ENCODE results near the gene SRRM2.

SRRM2 gene

DNA sequence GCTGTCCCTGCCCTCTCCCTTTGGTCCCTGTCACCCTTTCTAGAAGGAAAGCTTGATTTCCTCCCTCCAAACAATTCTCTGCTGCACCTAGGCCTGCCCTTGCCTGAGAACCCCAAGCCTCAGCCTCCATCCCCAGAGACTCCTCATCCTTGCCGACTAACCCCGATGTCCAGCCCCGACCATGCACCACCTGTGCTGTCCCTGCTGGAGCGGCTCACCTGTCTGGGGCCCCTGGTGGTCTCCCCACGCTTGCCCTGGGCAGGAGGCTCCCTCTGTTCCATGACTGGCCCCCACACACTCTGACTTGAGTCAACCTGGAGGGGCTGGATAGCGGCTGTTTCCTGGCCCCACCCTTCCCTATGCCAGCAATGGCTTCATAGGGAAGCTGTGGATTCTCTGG, 12.0 kb upstream of the SRRM2 start:
- no peak for DNase-seq

DNA sequence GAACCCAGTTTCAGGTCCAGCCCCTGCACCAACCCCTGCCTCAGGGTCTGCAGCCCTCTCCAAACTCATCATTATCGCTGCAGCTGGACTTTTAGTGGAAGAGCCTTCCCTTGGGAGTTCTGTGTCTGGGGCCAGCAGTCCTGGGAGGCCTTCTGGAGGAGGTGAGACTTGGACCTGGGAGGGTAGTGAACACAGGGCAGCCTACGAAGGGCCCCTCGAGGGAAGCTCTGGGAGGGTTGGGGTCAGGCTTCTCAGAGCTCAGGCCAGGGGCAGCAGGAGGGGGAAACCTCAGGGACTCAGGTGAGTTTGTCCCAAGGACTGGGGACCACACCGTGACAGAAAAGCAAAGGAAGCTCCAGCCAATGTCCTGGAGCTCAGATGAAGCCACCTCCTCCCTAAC, 11.3 kb upstream of the SRRM2 start:
- no peak for DNase-seq

DNA sequence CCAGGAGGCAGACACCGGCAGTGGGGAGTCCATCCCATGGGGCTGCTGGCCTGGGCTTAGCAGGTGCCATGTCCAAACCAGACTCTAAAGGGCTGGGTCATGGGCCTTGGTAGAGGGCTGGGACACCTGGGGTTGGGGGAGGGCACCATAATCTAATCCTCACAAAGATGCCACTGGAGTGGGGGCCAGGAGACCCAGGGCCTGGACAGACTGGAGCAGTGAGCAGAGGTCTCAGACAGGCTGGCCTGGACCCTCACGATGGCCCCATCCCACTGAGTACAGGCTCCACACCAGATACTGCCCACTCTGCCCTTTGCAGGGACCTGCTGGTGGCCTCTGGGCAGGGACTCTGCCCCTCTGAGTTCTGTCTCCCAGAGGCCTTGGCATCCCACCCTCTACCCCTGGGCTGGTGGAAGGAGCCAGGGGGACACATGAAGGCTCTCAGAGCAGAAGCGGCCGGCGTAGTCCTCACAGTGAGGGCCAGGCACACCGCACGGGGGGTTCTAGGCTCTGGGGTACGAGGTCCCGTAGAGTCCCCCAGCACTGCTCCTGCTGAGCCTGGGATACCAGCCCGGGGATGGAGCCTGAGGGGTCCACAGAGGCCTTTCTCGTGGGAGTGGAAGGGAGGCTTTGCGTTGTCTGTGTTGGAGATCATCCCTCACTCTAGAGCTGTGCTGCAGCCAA, 10.0 kb upstream of the SRRM2 start:
- no peak for DNase-seq

DNA sequence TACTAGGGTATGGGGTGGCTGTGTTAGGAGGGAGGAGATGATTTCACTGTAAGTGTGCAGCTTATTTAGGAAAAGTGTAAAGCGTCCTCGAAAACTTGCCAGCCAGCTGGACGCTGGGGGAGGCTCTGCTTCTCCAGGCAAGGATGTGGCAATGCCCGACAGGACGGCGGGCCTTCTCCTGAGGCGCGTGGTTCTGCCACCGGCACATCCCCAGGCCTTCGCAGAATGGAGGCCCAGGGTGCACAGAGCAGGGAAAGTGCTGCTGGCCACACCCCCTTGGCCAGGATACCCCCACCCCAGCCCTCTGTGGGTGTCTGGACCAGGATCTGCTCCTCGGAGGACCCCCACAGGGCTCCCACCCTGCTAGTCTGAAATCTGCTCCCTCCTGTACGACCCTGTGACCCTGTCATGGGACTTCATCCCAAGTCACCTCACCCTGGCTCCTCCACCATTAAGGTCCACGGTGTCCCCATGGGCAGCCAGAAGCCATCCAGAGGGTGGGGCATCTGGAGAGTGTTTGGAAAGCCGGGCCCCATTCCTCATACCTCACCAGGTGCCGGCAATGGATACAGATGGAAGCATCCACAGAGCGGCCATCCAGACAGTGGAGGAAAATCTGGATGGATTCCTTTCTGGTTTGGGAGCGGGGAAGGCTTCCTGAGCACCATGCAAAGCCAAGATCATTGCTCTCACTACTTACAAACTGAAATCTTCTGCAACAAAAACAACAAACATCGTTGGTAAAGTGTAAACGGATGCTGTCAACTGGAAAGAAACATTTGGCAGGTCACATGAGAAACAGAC, 9.2 kb upstream of the SRRM2 start:
- DNase-seq = no peak

DNA sequence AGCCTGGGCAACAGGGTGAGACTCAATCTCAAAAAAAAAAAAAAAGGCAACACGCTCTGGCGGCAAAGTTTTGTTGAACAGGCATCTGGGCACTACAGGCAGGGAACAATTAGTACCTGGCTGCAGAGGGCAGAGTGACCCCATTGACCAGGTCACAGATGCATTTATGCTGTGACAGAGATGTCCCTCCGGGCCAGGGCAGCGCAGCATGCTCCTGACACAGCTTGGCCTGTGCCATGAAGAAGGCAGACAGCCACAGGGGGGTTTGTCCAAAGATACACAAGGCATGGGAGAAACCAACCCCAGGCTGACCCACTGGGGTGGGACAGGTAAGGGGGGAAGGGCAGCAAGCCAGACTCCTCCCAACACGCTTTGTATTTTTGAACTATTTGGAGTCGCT, 7.7 kb upstream of the SRRM2 start:
- DNase-seq = no peak

DNA sequence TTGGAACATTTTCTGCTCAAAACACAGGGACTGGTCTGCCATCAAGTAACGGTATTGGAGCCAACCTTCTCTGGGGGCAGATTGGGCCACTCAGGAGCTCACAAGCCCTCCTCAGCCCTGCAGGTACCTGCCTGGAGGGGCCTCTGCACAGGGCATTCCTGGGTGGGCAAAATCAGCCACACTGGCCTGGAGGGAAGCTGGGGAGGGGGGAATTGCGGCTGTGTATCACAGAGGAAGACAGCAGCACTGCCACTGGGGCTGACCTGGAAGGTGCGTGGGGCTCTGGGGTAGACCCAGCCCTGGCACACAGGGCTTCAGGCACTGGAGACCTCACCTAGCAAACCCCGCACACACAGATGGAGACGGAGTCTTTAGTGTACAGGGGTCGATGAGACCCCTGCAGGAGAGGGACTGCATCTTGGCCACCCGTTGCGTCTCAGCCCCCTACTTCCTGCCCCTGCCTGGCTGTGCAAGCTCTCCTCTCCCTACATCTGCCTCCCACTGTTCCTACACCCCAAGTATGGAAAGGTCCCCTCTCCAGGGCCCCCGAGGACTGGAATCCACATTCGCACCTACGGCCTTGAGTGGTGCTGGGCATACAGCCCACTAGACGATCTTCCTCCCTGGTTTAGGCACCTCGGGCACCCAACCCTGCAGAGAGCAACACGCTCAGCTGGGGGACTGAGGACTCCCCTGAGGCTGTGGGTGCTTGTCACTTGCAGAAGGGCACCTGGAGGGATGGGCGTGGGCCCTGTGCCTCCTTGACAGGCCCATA, 7.1 kb upstream of the SRRM2 start:
- no peak for DNase-seq

DNA sequence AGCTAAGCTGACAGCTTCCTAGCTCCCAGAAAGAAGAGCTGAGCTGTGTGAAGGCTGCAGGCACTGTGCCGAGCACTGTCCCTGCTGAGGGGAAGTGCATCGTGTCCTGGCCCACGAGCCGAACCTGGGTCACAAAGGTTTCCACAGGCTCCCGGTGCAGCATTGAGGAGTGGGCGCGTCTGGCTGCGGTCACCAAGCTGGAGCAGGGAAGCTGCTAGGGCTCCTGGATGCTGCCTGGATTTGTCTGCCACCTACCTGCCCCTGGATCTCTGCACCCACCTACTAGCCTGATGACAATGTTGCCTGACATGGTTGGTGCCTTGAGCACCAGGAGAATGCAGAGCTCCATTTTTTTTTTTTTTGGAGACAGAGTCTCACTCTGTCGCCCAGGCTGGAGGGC, 6.5 kb upstream of the SRRM2 start:
- no peak for DNase-seq

DNA sequence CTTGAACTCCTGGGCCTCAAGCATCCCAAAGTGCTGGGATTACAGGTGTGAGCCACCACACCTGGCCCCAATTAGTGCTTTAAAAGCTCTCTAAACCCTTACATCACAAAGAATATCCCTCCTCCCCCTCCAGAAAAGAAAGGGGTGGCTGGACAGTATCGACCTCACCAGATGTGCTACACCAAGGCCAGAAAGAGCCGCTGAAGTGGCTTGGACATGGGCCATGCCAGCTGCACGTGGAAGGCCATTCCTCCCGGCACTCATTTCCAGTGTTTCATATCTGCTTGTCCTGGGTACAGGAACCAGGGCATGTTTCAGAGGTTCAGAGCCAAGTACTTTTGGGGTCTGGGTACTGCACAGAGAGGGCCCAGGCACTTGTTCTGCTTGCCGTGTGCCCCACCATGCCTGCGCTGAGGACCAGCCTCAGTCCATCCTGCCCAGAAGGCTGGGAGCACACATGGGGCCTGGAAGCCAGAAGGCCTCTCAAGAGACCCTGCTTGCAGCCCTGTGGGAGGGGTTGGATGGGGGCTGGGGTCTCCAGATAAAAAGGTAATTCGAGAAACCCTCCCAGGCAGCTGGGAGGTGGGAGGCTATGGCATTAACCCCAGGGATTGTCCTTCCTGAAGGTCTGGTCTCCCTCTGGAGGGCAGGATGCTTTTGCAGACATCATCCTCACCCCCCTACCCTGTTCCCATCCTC, 3.5 kb upstream of the SRRM2 start:
- DNase-seq = no peak

DNA sequence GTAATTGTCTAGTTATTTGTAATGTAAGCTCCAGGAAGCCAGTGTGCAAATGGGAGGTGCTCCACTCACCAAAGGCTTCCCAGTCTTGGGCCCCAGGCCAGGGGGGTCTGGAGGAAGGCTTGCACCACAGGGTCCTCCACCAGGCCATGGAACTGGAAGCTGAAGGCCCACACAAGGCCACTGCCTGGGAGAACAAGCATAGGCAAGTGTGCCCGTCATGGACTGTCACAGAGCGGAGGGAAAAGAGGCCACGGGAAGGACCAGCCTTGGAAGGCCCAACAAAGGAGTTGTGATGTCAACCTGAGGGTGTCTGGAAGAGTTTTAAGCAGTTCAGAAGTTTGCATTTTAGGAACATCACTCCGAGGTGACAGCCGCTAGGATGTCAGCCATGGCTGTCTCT, 3.0 kb upstream of the SRRM2 start:
- no peak for DNase-seq

DNA sequence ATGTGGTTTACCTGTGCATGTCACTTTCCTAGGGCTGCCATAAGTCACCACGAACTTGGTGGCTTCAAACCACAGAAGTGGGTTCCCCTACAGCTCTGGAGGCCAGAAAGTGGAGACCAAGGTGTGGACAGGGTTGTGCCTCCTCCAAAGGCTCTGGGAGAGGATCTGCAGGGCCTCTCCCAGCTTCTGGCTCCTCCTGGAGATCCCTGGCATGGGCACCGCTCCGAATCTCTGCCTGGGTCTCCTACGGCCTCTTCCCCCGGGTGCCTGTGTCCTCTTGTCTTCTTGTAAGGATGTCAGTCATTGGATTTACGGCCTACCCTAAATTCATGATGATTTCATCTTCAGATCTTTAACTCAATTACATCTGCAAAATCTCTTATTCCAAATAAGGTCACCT, 2.5 kb upstream of the SRRM2 start:
- no peak for DNase-seq

DNA sequence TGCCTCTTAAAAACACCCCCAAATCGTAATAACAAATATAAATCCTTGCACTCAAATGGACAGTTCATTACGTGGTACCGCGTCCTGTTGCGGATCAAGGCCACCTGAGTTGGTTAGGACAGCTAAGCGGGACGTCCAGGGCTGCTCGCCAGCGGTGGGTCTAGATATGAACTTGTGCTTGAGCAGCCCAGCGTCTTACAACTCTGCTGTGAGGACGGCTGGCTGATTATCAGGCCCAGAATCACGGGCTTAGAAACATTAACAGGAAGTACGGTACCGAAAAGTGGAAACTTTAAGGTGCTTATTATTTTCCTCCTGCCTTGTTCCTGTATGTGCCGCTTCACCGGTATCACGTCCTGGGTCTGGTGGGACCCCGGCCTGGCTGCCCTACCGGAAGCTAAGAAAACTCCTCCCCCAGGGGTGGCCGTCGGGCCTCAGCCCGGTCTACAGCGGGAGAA, 832 bp upstream of the SRRM2 start:
- DNase-seq = no peak

DNA sequence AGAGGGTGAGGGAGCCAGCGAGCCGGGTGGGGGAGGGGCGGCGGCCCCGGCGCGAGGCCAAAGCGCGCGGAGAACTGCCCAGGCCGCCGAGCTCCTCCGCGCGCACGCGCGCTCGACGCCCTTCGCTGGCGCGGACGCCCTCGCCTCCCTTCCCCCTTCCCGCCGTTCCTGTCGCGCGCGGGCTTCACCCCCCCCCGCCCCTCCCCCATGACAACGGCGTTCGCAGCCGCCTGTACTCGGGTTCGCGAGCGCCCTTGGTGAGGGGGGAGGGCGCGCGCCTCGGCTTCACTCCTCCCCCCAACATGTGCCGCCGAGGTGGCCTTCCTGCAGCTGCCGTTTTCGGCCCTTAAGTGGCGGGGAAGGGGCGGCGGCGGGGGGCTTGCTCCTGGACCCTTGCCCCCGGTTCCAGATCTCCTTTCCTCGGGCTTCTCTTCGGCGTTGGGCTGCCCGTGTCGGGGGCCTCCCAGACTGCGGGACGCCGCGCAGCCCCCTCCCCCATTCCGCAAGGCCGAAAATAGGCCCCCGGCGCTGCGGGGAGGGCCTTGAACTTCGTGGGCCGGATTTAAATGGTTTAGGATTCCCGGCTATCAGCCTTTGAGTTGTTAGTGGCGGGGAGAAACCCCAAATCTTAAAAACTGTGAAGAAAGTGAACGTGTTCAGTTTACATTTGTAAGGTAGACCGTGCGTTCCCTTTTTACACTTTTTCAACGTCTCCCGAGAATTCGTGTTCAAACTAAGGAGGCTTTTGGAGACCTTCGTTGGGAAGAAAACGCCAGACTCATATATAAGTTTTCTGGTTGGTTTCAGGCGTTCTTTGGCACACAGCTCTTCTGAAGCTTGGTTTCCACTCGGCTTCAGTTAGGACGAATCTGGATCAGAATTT, 653 bp downstream of the SRRM2 start:
- peak; percentile 77 to 87 for DNase-seq

DNA sequence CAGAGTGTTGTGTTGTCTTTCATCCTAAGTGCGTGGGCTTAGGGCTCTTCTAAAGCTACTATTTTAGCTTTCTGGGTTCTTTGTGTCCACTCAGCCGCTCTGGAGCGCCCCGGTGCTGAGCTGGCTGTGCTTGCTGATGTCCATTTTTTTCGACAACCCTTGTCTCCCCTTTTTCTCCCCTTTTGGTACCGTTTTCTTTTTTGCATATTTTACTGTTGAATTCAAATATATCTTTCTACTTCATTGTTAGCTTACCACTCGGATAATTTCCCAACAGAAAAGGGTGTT, 1.2 kb downstream of the SRRM2 start:
- no peak for DNase-seq

DNA sequence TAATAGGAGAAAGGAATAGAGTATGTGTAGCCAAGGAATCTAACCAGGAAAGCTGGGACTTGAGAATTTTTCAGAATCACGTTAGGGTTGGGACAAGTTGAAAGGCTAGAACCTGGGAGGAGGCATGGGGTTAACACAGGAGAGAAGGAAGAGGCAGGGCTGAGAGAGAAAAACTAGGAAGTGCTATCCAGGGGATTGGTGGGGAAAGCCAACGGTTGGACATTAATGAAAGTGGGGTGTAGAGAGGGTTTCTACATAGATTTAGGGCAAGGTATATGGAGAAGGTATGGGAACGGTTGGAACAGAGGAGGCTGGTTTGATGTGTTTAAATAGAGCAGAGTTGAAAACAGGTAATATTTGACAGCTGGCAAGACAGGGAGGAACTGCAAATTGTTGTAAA, 2.7 kb downstream of the SRRM2 start:
- no peak for DNase-seq

DNA sequence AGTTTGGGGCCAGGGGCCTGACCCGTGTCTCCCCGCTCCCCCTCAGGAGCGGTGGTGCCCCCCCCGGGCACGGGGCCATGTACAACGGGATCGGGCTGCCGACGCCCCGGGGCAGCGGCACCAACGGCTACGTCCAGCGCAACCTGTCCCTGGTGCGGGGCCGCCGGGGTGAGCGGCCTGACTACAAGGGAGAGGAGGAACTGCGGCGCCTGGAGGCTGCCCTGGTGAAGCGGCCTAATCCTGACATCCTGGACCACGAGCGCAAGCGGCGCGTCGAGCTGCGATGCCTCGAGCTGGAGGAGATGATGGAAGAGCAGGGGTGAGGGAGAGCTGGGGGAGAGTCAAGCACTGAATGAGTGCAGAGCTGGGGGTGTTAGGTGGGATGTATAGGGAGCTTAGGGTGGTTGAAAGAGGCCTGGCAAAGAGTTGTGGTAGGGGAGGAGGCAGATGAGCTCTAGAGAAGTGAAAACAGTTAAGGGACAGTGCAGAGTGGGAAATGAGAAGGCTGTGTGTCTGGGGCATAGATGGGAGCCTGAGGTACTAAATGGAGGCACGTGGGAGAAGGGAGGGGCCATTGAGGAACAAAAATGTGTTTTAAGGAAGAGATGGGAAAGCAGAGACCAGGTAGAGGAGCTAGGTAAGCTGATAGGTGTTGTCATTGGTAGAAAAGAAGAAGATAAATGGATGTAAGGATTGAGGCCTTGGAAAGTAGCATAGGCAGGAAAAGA, 4.0 kb downstream of the SRRM2 start:
- no peak for DNase-seq

DNA sequence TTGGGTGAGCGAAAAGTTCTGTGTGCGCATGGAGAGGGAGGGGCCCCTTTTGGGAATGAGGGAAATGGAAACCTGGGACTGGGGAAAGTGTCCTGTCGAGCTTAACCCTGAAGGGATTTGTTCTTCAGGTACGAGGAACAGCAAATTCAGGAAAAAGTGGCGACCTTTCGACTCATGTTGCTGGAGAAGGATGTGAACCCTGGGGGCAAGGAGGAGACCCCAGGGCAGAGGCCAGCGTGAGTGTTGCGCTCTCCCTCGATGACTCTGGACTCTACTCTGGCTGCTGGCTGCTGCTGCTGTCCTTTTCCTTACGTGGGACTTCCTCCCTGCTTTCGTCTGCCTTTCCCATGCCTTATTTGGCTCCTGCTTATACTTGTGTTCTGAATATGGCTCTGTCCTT, 4.9 kb downstream of the SRRM2 start:
- no peak for DNase-seq

DNA sequence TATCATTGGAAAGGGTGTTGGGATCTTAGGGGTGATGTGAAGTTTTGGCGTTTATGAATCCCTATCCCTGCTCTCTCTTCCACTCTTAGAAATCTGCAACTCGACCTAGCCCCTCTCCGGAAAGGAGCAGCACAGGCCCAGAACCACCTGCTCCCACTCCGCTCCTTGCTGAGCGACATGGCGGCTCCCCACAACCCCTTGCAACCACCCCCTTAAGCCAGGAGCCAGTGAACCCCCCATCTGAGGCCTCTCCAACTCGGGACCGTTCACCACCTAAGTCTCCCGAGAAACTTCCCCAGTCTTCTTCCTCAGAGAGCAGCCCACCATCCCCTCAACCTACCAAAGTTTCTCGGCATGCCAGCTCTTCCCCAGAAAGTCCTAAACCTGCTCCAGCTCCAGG, 9.0 kb downstream of the SRRM2 start:
- DNase-seq = no peak

DNA sequence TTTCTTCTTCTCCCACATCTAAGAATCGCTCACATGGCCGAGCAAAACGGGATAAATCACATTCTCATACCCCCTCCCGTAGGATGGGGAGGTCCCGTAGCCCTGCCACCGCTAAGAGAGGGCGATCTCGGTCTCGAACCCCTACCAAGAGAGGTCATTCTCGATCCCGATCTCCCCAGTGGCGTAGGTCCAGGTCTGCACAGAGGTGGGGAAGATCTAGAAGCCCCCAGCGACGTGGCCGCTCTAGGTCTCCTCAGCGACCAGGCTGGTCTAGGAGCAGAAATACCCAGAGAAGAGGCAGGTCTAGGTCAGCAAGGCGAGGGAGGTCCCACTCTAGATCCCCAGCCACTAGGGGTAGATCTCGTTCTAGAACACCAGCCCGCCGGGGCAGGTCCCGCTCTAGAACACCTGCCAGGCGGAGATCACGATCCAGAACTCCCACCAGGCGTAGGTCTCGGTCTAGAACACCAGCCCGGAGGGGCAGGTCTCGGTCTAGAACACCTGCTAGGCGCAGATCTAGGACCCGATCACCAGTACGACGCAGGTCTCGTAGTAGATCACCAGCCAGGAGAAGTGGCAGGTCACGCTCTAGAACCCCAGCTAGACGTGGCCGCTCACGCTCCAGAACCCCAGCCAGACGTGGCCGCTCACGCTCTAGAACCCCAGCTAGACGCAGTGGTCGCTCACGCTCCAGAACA, 9.6 kb downstream of the SRRM2 start:
- no peak for DNase-seq

DNA sequence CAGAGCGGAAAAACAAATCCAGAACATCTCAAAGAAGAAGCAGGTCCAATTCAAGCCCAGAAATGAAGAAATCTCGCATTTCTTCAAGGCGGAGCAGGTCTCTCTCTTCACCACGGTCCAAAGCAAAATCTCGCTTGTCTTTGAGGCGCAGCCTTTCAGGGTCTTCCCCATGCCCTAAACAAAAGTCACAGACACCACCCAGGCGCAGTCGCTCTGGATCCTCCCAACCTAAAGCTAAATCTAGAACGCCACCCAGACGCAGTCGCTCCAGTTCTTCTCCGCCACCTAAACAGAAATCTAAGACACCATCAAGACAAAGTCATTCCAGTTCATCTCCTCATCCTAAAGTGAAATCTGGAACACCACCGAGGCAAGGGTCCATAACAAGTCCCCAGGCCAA, 10.3 kb downstream of the SRRM2 start:
- no peak for DNase-seq

DNA sequence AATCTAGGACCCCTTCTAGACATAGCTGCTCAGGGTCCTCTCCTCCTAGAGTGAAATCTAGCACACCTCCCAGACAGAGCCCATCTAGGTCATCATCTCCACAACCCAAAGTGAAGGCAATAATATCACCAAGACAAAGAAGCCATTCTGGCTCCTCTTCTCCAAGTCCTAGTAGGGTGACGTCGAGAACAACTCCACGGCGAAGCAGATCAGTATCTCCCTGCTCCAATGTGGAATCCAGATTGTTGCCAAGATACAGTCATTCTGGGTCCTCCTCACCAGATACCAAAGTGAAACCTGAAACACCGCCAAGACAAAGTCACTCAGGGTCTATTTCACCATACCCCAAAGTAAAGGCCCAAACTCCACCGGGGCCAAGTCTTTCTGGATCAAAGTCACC, 10.7 kb downstream of the SRRM2 start:
- DNase-seq = no peak

DNA sequence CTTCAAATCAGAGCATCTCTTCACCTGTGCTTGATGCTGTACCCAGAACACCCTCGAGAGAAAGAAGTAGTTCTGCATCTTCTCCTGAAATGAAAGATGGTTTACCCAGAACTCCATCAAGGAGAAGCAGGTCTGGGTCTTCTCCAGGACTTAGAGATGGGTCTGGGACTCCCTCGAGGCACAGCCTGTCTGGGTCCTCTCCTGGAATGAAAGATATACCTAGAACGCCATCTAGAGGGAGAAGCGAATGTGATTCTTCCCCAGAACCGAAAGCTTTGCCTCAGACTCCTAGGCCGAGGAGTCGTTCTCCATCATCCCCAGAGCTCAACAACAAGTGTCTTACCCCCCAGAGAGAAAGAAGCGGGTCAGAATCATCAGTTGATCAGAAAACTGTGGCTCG, 12.3 kb downstream of the SRRM2 start:
- DNase-seq = no peak

Measured in NCI-H187 (cell line).